Vagina (tissue), 2 donors: ENCODE measurements around the gene STK35.

Experiments used
- POLR2A ChIP-seq, 2 donors: fragments of 450-650 bp; IDR thresholded peaks; one replicate each; pipeline ENCODE4 v1.6.1; 2017; ENCODE audit warnings: antibody characterized with exemption in 2 of 2, mild to moderate bottlenecking in 2 of 2, moderate library complexity in 2 of 2
- POLR2AphosphoS5 ChIP-seq, 2 donors: sonication (generic); formaldehyde crosslinking; IDR thresholded peaks; one replicate each; pipeline ENCODE4 v1.9.0; 2017; ENCODE audit warnings: antibody characterized with exemption in 2 of 2, mild to moderate bottlenecking in 2 of 2, low read depth in 1 of 2; ENCODE audit not compliant: insufficient read depth in 1 of 2
- TF ChIP-seq, protein P1 (sequence below), 3 experiments: fragments of 450-650 bp in 2 of 3; fragments of 200-600 bp in 1 of 3; sonication (generic) in 1 of 3; IDR thresholded peaks; one replicate each; pipeline ENCODE4 v1.5.1; 2017 to 2019; ENCODE audit warnings: antibody characterized with exemption in 3 of 3, mild to moderate bottlenecking in 2 of 3, moderate library complexity in 2 of 3

GRCh38 chr20:2109425-2110210 lies 8.0 kb downstream of the STK35 start:
- TF ChIP-seq, protein P1, sequence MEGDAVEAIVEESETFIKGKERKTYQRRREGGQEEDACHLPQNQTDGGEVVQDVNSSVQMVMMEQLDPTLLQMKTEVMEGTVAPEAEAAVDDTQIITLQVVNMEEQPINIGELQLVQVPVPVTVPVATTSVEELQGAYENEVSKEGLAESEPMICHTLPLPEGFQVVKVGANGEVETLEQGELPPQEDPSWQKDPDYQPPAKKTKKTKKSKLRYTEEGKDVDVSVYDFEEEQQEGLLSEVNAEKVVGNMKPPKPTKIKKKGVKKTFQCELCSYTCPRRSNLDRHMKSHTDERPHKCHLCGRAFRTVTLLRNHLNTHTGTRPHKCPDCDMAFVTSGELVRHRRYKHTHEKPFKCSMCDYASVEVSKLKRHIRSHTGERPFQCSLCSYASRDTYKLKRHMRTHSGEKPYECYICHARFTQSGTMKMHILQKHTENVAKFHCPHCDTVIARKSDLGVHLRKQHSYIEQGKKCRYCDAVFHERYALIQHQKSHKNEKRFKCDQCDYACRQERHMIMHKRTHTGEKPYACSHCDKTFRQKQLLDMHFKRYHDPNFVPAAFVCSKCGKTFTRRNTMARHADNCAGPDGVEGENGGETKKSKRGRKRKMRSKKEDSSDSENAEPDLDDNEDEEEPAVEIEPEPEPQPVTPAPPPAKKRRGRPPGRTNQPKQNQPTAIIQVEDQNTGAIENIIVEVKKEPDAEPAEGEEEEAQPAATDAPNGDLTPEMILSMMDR (IDR thresholded peaks at IDR 0.05) = no peak
- TF ChIP-seq POLR2AphosphoS5 (IDR thresholded peaks at IDR 0.05; ENCODE audit: insufficient read depth in 1 of 2, low read depth in 1 of 2) (no peak), POLR2A (IDR thresholded peaks at IDR 0.05) (no peak)
